NCI-H446 treated with DMSO at 0.1 percent for 48 hours (cell line): Measurements from ENCODE around the gene ANXA5.

Experiments used
- DNase-seq: peaks from one replicate; lab custom pipeline; 2025; lab: John Stamatoyannopoulos, UW

Gene ANXA5

DNA sequence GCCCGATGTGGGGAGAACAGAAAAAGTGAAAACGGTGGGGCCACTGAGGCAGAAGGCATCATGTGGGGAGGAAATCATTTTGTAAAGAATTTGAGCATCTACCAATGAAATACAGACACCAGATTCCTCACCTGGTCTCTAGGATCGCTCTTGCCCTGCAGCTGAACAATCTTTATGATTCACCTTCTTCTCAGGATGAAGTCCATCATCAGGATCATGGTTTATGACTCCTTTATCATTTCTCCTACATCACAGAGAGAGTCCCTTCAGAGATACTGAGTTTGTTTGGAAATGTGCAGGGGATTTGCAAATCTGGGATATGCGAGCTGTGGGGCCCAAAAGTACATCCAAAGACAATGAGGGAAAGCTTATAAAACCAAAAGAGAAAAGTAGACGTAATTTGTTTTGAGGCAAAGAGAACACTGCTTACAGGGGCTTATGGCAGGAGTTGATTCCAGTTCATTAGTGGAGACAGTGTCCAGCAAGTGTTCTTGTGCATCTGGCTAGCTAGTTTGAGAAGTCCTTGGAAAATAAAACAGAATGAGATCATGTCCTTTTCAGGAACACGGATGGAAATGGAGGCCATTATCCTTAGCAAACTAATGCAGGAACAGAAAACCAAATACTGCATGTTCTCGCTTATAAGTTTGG, 15.3 kb upstream of the ANXA5 start:
- no peak for DNase-seq

DNA sequence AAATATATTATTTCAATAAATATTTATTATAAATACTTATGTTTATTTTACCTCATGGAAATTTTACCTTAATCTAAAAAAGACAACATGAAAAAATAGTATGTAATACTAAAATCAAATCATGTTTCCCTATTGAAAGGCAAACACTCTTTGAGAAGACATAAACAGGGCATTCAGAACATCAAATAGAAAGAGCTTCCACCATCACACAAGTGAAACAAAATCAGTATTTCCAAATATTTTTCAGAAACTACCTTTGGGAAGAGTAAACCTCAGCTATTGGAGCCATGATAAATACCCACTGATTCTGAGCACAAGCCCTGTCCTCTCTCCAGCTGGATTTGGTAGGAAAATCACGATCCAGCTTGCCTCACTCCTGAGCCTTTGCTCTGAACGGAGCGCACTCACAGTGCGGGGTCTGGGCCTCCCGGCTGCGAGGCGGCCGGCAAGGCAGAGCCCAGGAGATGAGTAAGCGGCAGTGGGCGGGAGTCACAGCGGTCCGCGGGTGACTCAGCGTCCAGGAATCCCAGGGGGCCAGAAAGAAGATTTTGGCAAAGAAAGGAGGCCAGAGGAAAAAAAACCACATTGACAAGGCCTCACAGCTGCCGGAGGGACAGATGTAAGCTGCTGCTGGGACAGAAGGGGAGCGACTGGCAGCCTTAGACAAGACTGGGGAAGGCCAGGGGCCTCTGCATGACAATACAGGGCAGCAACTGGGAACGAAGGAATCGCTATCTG, 14.7 kb upstream of the ANXA5 start:
- DNase-seq: peak; percentile 73

- DNase-seq: no peak
Measured at GRCh38 chr4:121709766-121710405, 13.1 kb upstream of the ANXA5 start.

DNA sequence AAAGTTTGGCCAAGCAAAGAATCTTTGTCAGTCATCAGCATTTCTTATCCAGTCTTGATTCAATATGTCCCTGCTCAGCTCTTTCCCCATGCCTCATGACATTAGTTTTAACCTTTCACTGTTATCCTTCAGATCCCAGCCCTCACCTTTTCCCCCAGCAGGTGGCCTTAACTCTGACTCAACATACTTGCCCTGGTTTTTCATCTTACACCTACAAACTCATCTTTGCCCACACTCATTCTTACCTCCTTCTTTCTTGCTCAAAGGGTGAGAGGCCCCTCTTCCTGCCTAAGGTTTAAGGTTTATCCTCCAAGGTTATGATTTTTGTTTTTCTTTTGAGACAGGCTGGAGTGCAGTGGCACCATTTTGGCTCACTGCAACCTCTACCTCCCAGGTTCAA, 10.6 kb upstream of the ANXA5 start:
- no peak for DNase-seq

- no peak for DNase-seq
Measured at GRCh38 chr4:121706595-121707021, 9.8 kb upstream of the ANXA5 start.

DNA sequence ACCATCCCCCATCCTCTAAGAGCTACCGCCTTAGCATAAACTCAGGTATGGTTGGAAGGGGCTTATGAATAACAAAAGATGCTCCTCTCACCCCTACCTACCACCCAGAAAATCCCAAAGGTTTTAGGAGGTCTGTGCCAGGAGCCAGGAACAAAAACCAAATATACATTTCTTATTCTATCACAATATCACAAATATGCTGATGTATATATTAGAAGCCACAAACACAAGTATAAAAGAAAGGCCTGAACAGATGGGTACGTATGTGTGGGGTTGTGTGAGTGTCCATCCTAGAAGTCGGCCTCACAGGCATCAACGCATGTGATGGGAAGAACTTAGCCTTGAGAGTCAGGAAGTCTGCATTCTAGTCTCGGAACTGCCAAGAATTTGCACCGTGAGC, 8.7 kb upstream of the ANXA5 start:
- DNase-seq: no peak

DNA sequence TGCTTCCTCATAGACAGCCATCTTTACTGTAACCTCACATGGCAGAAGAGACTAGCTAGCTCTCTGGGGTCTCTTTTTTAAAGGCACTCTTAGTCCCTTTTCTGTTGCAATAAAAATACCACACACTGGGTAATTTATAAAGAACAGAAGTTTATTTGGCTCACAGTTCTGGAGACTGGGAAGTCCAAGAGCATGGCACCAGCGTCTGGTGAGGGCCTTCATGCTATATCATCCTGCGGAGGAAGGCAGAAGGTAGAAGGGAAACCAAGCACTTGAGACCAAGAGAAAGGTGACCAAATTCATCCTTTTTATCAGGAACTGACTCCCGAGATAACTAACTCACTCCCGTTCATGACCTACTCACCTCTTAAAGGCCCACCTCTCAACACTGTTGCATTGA, 5.4 kb upstream of the ANXA5 start:
- no peak for DNase-seq

GRCh38 chr4:121701263-121701662, 4.5 kb upstream of the ANXA5 start:
- no peak for DNase-seq

DNA sequence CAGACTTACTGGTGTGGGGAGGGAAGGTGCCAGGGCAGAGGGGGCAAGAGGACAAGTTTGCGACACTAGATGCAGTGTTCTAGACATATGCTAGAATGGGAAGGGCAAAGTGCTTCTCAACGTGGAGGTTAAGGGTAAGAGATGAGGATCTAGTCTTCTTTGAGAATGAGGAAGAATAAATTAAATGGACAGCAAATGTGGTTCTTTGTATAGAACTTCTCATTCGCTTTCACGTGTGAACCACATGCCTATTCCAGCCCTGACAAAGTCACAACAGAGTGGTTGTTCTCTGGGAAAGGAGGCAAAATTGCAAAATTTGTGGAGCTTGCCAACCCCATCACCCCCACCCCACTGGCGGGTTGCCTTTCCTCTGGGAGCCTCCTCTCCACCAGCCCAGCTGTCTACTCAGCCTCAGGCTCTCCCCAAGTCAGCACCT, 1.5 kb upstream of the ANXA5 start:
- no peak for DNase-seq

DNA sequence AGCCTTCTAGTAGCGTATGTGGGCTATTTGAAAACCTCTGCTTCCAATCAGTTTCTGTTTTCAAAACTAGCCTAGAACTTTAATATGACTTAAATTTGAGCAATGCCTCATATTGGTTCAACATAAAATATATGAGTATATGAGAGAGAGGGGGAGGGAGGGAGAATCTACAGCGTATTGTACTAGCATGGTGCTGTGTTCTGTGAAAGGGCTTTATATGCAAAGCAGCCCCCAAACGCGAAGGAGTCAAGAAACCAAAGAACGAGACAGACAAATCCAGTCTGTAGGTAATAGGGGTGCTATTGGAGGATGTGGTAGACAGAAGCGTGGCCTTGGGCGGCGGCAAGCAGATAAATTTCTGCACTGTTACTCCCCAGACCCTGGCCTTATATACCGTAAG, 784 bp upstream of the ANXA5 start:
- no peak for DNase-seq

DNA sequence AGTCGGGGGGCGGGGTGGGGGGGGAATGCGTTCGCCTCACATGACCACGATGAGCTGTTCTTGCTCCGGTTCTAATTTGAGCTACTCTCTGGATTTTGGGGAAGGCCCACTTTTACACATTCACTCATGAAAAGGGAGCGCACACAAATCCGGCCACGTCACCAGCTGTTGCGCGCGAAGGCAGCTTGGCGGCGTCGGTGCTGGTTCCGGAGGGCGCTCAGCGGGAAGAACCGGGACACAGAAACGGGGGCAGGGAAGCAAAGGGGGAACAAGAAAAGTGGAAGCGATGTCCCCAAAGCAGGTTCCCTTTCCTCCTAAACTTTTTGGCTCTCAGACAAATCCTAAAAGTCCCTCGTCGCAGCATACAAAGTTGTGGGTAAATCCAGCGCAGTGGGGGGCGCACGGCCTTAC, 605 bp downstream of the ANXA5 start:
- peak; percentile 10 for DNase-seq

- DNase-seq: no peak
Measured at GRCh38 chr4:121693886-121694285, 2.9 kb downstream of the ANXA5 start.

DNA sequence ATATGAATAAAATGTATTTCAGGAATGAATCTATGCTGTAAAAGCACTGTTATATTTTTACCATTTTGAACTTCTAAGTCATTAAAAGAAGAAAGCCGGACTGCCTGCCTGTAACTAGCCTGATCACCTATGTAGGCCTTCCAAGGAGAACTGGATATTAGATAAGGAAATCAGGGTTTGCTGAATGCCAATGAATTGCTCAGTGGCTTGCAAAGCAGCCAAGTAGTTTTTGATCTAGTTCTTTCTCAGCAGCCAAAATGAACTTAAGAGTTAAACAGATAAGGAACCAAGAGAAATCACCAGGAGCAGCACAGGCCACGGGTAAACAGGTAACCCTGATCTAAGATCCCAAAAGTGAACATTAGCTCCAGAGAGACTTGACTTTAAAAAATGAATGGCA, 3.3 kb downstream of the ANXA5 start:
- no peak for DNase-seq

DNA sequence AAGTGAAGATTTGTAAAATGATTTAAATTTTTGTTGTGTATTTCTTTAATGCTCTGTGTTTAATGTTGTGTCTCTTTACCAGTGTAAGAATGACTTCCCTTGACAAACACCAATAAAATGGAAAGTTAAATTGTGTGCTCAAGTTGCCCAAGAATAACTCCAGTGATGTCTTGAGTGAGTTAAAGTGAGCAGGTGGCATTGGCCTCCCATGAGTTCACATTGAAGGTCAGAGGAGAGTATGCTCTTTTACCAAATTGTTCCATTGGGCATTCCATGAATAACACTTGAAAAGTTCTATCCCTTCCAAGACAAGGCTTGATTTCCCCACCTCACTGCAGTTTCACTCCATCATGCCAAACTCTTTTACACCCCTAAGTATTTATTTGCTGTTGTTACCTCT, 4.5 kb downstream of the ANXA5 start:
- DNase-seq: no peak

DNA sequence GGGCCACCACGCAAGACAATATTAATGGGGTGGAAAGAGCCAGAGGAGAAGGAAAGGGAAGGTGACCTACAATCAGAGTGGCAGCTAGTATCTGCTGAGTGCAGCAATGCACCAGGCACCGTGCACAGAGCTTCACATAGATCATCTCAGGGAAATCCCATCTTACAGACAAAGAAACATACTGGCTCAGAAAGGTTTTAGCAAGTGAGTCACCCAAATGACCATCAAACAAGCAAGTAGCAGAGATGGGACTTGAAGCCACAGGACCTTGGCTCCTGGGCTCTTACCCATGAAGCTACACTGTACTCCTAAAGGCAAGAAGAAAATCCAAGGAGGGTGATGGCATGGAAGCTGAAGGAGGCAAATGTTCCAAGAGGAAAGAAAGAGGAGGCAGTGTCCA, 6.8 kb downstream of the ANXA5 start:
- DNase-seq: no peak

GRCh38 chr4:121688701-121689100, 8.1 kb downstream of the ANXA5 start:
- no peak for DNase-seq

DNA sequence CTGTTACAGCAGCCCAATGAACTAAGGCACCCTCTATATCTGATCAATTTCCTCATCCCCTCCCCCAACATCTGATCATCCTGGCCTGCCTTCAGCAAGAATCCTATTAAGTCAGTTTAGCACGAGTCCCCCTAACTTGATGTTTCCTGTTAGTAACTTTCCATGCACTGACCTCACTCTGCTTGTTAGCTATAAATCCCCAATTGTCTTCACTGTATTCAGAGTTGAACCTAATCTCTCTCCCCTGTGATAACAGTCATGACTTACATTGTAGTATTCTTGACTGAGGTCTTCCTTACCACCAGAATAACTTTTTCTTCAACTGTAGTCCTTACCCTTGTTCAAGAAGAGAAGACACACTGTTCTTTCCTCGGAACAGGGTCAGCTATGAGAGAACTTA, 8.5 kb downstream of the ANXA5 start:
- no peak for DNase-seq

GRCh38 chr4:121686255-121686654, 10.5 kb downstream of the ANXA5 start:
- DNase-seq: no peak

DNA sequence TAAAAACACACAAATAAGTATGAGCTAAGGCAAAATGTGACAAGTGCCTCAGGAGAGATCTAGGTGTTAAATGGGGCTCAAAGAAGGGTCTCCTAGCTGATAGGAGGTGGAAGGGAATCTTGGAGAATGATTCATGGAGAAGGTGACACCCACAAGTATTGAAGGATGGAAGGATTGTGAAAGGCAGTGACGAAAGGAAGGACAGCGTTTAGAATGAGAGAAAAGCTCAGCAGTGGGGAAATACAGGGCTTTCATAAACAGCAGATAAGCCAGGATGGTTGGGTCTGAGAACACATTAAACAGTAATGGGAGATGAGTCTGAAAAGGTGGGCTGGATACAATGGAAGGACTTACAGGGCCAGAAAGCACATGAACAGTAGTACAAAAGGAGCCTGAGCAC, 11.5 kb downstream of the ANXA5 start:
- no peak for DNase-seq

GRCh38 chr4:121684561-121684960, 12.2 kb downstream of the ANXA5 start:
- no peak for DNase-seq

GRCh38 chr4:121684016-121684415, 12.8 kb downstream of the ANXA5 start:
- DNase-seq: no peak

GRCh38 chr4:121680571-121680970, 16.2 kb downstream of the ANXA5 start:
- no peak for DNase-seq

DNA sequence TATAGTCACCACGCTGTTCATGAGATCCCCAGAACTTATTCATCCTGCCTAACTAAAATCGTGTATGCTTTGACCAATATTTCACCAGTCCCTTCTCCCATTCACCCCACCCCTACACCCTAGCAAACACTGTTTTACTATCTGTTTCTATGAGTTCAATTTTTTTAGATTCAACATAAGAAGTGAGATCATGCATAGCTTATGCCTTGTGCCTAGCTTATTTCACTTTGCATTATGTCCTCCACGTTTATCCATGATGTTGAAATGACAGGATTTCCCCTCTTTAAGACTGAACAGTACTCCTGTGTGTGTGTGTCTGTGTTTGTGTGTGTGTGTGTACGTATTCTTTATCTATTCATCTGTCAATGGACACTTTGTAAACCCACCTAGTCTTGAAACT, 16.8 kb downstream of the ANXA5 start:
- no peak for DNase-seq
